Loucy (cell line): ENCODE measurements around the gene PIKFYVE.
"Not testable (repeated sequence)": the region's sequence is repeated elsewhere in the genome, so short reads cannot be mapped to it uniquely, and the experiment has no call there.

ENCODE experiments used
- CTCF ChIP-seq: fragments of 200-600 bp; sonication (generic); conservative IDR thresholded peaks from 2 replicates; pipeline ENCODE4 v1.5.1; 2014; ENCODE audit warnings: mild to moderate bottlenecking, antibody characterized with exemption, low read length
- EZH2phosphoT487 ChIP-seq: fragments of 200-600 bp; IDR thresholded peaks from 2 replicates; pipeline ENCODE4 v1.6.1; 2018; ENCODE audit warnings: antibody characterized with exemption, mild to moderate bottlenecking, moderate library complexity, borderline replicate concordance

- TF ChIP-seq CTCF, EZH2phosphoT487: not testable (repeated sequence)
Measured at GRCh38 chr2:208356420-208356819, 90.4 kb downstream of the PIKFYVE start.
